Measurements from ENCODE around the gene DAPK2. TPM values are rescaled to one million over a fixed set of nuclear protein-coding genes. Genes with fewer than 3 reads are reported as not detected.
"Not testable (repeated sequence)": the region's sequence is repeated elsewhere in the genome, so short reads cannot be mapped to it uniquely, and the experiment has no call there.

The DAPK2 gene
- total RNA-seq, 1 donor from 2014 or later: 2.6 TPM

- Mint-ChIP-seq H3K36me3 (peaks cover 19% of the 10 kb centered on the region), H3K9me3 (peaks cover 5% of the 10 kb centered on the region), H3K27me3 (ENCODE audit: low read depth) (no peaks in the 10 kb centered on the region), H3K27ac (no peak overlapping the region), H3K4me3 (no peak overlapping the region), H3K4me1 (peaks cover 28% of the 10 kb centered on the region)
- no peak for DNase-seq (ENCODE audit: low spot score in 2 of 2, unreplicated experiment in 2 of 2)
- TF ChIP-seq, protein P1, sequence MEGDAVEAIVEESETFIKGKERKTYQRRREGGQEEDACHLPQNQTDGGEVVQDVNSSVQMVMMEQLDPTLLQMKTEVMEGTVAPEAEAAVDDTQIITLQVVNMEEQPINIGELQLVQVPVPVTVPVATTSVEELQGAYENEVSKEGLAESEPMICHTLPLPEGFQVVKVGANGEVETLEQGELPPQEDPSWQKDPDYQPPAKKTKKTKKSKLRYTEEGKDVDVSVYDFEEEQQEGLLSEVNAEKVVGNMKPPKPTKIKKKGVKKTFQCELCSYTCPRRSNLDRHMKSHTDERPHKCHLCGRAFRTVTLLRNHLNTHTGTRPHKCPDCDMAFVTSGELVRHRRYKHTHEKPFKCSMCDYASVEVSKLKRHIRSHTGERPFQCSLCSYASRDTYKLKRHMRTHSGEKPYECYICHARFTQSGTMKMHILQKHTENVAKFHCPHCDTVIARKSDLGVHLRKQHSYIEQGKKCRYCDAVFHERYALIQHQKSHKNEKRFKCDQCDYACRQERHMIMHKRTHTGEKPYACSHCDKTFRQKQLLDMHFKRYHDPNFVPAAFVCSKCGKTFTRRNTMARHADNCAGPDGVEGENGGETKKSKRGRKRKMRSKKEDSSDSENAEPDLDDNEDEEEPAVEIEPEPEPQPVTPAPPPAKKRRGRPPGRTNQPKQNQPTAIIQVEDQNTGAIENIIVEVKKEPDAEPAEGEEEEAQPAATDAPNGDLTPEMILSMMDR (IDR thresholded peaks at IDR 0.05; ENCODE audit: unreplicated experiment): no peak
Observed at GRCh38 chr15:64090527-64090926, 44.2 kb upstream of the DAPK2 start.

DNA sequence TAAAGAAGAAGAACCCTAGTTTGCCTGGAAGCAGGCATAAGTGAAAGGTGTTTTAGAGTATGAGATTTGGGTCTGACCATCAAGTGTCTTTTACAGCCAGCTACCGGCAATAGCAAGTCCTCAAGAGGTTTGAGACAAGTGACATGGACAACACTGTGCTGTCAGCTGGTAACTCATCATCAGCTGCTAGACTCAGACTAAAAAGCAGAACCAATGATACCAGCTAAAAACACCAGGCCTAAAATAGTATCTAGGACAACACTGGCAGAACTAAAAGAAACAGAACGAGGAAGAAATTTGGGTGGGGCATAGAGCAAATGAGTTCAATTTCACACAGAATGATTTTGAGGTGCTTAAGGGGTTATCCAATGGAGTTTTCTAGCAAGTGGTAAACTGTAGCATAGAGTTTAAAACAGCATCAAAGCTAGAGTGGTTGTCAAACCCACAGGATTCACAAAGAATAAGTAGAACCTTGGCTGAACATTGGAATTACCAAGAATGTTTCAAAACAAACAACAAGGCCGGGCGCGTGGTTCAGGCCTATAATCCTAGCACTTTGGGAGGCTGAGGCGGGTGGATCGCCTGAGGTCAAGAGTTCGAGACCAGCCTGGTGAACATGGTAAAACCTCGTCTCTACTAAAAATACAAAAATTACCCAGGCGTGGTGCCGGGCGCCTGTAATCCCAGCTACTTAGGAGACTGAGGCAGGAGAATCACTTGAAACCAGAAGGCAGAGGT is 43.4 kb upstream of the DAPK2 start:
- no peak for DNase-seq (ENCODE audit: low spot score in 2 of 2, unreplicated experiment in 2 of 2)
- H3K4me3 Mint-ChIP-seq: no peak overlapping the region

GRCh38 chr15:64082757-64083156 is 36.5 kb upstream of the DAPK2 start:
- TF ChIP-seq, protein P1 (IDR thresholded peaks at IDR 0.05; ENCODE audit: unreplicated experiment): no peak
- Mint-ChIP-seq H3K4me1 (no peaks in the 10 kb centered on the region), H3K27me3 (ENCODE audit: low read depth) (no peaks in the 10 kb centered on the region), H3K4me3 (no peak overlapping the region), H3K27ac (no peak overlapping the region), H3K9me3 (peaks cover 1% of the 10 kb centered on the region), H3K36me3 (peaks cover 30% of the 10 kb centered on the region)
- no peak for DNase-seq (ENCODE audit: low spot score in 2 of 2, unreplicated experiment in 2 of 2)

More for the DNA sequence above, 43.4 kb upstream of the DAPK2 start:
- peaks cover 5% of the 10 kb centered on the region for H3K9me3 Mint-ChIP-seq
- peaks cover 19% of the 10 kb centered on the region for H3K36me3 Mint-ChIP-seq
- H3K27me3 Mint-ChIP-seq (ENCODE audit: low read depth): no peaks in the 10 kb centered on the region
- no peak overlapping the region for H3K27ac Mint-ChIP-seq
- H3K4me1 Mint-ChIP-seq: peaks cover 20% of the 10 kb centered on the region
- TF ChIP-seq, protein P1 (IDR thresholded peaks at IDR 0.05; ENCODE audit: unreplicated experiment): no peak

- H3K9me3 Mint-ChIP-seq; H3K4me1 Mint-ChIP-seq; H3K4me3 Mint-ChIP-seq; DNase-seq (ENCODE audit: low spot score in 2 of 2, unreplicated experiment in 2 of 2); H3K27ac Mint-ChIP-seq; H3K27me3 Mint-ChIP-seq (ENCODE audit: low read depth): not testable (repeated sequence)
- H3K36me3 Mint-ChIP-seq: peaks cover 26% of the 10 kb centered on the region
Observed at GRCh38 chr15:64073496-64073895, 27.2 kb upstream of the DAPK2 start.

DNA sequence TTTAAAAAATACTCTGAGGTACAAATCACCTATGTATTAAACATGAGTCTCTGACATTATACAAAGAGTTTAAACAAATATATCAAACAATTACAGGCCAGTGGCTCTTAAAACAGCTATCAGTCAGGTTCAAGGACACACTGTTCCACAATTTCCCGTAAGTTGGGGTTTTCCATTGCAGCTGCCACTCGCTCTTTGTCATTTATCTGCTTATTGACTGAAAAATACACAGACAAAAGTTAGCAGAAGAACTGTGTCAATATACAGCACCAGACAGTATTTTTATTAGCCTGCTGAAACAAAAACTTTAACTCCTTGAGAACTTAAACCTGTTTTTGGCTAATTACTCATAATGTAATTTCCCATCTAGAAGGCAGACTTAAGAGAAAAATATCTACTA is 26.5 kb upstream of the DAPK2 start:
- Mint-ChIP-seq H3K36me3 (peaks cover 26% of the 10 kb centered on the region), H3K27me3 (ENCODE audit: low read depth) (no peaks in the 10 kb centered on the region), H3K4me3 (no peak overlapping the region), H3K9me3 (no peaks in the 10 kb centered on the region), H3K27ac (peak overlapping the region; percentile 14), H3K4me1 (no peaks in the 10 kb centered on the region)
- DNase-seq (ENCODE audit: low spot score in 2 of 2, unreplicated experiment in 2 of 2): no peak
- TF ChIP-seq, protein P1 (IDR thresholded peaks at IDR 0.05; ENCODE audit: unreplicated experiment): no peak

GRCh38 chr15:64071931-64072765 is 25.9 kb upstream of the DAPK2 start:
- H3K36me3 Mint-ChIP-seq: peaks cover 25% of the 10 kb centered on the region
- no peak overlapping the region for H3K4me3 Mint-ChIP-seq
- H3K9me3 Mint-ChIP-seq: no peaks in the 10 kb centered on the region
- no peak for DNase-seq (ENCODE audit: low spot score in 2 of 2, unreplicated experiment in 2 of 2)
- H3K4me1 Mint-ChIP-seq: no peaks in the 10 kb centered on the region
- TF ChIP-seq, protein P1 (IDR thresholded peaks at IDR 0.05; ENCODE audit: unreplicated experiment): no peak
- no peak overlapping the region for H3K27ac Mint-ChIP-seq
- H3K27me3 Mint-ChIP-seq (ENCODE audit: low read depth): peaks cover 4% of the 10 kb centered on the region
